Right lobe of liver (tissue), 4 donors: ENCODE data around the gene MRPS11.

Experiments
- CTCF ChIP-seq, 4 donors: fragments of 200-600 bp in 3 of 4; fragments of 450-650 bp in 1 of 4; IDR thresholded peaks; one replicate each; pipeline versions ENCODE4 v1.5.1 to v1.8.0; 2016 to 2022; ENCODE audit warnings: antibody characterized with exemption in 4 of 4, mild to moderate bottlenecking in 2 of 4
- POLR2A ChIP-seq: fragments of 450-650 bp; IDR thresholded peaks from one replicate; pipeline ENCODE4 v1.6.1; 2017; ENCODE audit warnings: antibody characterized with exemption, mild to moderate bottlenecking
- donor health status: DM: no; HTN: no; CAD: no.
- donor health status: DM: no; HTN: no; CAD: no.
- donor health status: DM: no; HTN: yes; CAD: no.

- no peak for TF ChIP-seq CTCF (IDR thresholded peaks at IDR 0.05)
- no peak for TF ChIP-seq POLR2A
Observed at GRCh38 chr15:88472225-88472624, 4.7 kb downstream of the MRPS11 start.
